HG03575 (cell line): ENCODE results near the gene RARA.

ENCODE experiments used
- ATAC-seq: cut with Tn5 transposase; IDR thresholded peaks from one replicate; pipeline ENCODE4 v1.9.1; 2021; ENCODE audit not compliant: unreplicated experiment, insufficient number of reproducible peaks, low FRiP score; ENCODE audit errors: extremely low read depth

Gene RARA

GRCh38 chr17:40402668-40403067, 93.7 kb downstream of the RARA start:
- no peak for ATAC-seq

- no peak for ATAC-seq
Observed at GRCh38 chr17:40404003-40404402, 95.0 kb downstream of the RARA start.
